ENCODE measurements around the gene QTRT2. TPM values are rescaled to one million over a fixed set of nuclear protein-coding genes. Genes with fewer than 3 reads are reported as not detected.

The QTRT2 gene
- total RNA-seq = 10 to 100 TPM; 10.8 to 19.4 (median 11.8) TPM

DNA sequence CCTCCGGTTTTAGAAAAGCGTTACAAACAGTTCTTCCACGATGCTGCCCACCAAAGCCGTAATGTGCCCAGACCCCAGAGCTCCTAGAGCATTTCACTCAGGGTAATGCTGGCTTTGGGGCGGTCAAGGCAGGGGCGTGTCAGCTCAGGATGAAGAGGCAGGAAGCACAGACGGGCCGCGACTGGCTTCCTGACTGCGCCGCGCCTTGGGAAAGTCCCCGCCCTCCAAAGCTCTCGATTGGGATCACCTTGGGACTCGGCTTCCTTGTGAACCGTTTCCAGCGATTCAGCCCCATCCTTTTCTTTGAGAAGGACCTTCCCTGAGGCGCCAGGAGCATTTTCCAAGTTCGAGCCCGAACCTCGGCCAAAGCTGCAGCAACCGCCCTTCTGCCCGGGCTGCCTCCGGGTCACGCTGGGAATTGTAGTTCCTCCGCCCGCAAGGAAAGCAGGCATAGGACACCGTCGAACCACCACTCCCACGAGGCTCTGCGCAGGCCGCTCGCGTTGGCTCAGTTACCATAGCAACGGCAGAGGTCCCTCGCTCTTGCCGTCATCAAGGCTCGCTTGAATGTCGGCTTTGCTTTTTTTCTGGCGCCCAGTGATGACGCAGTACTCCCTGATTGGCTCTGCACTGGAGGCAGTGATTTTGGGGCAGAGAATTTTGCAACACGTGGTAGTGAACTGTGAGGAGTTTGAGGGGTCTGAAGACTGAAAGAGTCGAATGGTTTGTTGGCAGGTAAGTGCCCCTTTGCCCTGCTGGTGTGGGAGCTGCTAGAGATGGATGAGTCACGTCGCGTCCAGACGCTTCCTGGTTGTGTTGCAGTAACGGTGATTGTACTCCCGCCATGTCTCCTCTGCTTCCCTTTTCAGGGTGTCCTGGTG lies at the start of gene QTRT2, which contains the start of gene CCDC191:
Gene QTRT2, plus strand, starts transcription at position 608 of the 881 bp plus-strand sequence. CDS start 8,521 bp downstream, outside the sequence.
Gene CCDC191, minus strand, starts transcription at position 397 of the 881 bp plus-strand sequence. Its CDS starts 60 bp downstream, at position 337.
- H3K4me3 ChIP-seq (ENCODE audit: low read depth, poor library complexity, severe bottlenecking) = peak within 1 kb of the TSS; percentile 69
- WGBS, 2 donors = 0 to 1% methylated on average over 43 to 49 of the region's 49 CpGs
- intact Hi-C loops (cut with DNase I; ENCODE audit: low total_unique reads) = no loop called here
- DNase-seq (ENCODE audit: low spot score in 2 of 2) = peak; percentile 100
- TF ChIP-seq POLR2A (IDR thresholded peaks at IDR 0.05) = no peak
- TF ChIP-seq, protein P1, sequence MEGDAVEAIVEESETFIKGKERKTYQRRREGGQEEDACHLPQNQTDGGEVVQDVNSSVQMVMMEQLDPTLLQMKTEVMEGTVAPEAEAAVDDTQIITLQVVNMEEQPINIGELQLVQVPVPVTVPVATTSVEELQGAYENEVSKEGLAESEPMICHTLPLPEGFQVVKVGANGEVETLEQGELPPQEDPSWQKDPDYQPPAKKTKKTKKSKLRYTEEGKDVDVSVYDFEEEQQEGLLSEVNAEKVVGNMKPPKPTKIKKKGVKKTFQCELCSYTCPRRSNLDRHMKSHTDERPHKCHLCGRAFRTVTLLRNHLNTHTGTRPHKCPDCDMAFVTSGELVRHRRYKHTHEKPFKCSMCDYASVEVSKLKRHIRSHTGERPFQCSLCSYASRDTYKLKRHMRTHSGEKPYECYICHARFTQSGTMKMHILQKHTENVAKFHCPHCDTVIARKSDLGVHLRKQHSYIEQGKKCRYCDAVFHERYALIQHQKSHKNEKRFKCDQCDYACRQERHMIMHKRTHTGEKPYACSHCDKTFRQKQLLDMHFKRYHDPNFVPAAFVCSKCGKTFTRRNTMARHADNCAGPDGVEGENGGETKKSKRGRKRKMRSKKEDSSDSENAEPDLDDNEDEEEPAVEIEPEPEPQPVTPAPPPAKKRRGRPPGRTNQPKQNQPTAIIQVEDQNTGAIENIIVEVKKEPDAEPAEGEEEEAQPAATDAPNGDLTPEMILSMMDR (IDR thresholded peaks at IDR 0.05) = no peak

DNA sequence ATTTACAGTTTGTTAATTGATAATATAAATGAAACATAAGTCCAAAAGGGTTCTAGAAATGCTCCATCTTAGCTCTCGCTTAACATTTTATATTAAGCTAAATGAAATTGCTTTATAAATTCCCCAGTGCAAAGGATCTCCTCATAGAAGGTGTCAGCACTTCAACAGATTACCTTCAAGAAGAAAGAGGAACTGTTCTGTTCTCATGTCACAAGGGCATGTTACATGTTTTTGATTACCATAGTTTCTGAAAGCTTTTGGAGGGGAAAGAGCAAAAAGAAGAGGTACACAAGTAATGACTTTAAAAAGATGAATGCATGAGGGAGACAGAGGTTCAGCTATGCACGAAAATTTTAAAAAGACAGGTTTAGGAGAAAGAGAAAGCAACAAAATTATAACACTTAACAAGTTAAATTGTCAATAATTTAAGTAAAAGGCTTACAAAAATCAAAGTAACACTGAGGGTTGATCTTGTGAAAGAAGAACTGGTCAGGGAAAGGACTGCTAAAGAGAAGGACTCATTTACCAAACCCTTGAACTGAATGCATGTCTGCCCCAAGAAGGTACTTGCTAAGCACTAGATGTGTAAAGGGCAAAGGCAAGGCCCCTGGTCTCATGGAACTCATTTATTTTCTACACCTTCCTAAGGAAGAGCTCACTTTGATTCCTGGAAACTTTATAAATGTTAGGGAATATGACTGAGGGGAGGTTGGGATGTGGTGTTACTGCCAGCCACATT lies 45.3 kb upstream of the QTRT2 start:
- no peak overlapping the region for H3K4me3 ChIP-seq (ENCODE audit: low read depth, poor library complexity, severe bottlenecking)
- DNase-seq (ENCODE audit: low spot score in 2 of 2) = no peak
- 85 to 93% methylated on average over 2 of the region's 2 CpGs for WGBS, 2 donors
- TF ChIP-seq, protein P1 (IDR thresholded peaks at IDR 0.05) = no peak
- no peak for TF ChIP-seq POLR2A (IDR thresholded peaks at IDR 0.05)
- intact Hi-C loops (cut with DNase I; ENCODE audit: low total_unique reads) = no loop called here

DNA sequence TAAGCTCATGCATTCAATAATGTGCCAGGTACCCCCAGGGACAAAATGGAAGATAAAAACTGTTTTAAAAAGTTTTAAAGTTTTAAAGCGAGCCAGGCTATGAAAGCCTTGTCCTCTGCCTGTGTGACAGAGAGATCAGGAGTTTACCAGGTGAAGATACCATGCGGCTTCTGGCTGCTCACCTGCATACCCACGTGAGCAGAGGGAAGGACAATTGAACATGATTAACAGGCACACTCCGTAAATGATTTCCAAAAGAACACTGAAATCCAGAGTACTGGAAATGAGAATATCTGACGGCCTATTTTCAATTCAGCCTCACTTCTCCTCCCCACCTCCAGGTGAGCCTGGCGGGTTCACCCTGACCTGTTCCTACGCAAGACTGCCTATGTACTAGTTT lies 42.3 kb upstream of the QTRT2 start:
- no peak overlapping the region for H3K4me3 ChIP-seq (ENCODE audit: low read depth, poor library complexity, severe bottlenecking)
- intact Hi-C loops (cut with DNase I; ENCODE audit: low total_unique reads) = no loop called here
- no peak for TF ChIP-seq POLR2A (IDR thresholded peaks at IDR 0.05)
- TF ChIP-seq, protein P1 (IDR thresholded peaks at IDR 0.05) = no peak
- no peak for DNase-seq (ENCODE audit: low spot score in 2 of 2)
- 69 to 76% methylated on average over 7 of the region's 7 CpGs for WGBS, 2 donors

DNA sequence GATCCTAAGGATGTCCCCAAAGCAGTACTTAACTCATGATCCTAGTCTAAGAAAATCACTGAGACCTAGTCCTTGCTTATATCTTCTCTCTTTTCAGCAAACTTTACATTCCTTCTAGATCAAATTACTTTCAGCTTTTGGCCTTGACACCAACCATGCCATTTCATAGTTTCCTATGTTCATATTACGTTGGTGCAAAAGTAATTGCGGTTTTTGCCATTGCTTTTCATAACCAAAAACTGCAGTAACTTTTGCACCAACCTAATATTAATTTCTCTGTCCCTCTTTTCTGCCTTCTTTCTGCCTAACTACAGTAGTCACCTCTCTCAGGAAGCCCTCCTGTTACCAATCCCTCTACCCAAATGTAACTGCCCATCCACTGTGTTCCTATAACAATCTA lies 37.1 kb upstream of the QTRT2 start:
- intact Hi-C loops (cut with DNase I; ENCODE audit: low total_unique reads) = no loop called here
- no peak for DNase-seq (ENCODE audit: low spot score in 2 of 2)
- H3K4me3 ChIP-seq (ENCODE audit: low read depth, poor library complexity, severe bottlenecking) = no peak overlapping the region
- WGBS, 2 donors = 93 to 95% methylated on average over 2 of the region's 2 CpGs
- TF ChIP-seq, protein P1 (IDR thresholded peaks at IDR 0.05) = no peak
- TF ChIP-seq POLR2A (IDR thresholded peaks at IDR 0.05) = no peak

GRCh38 chr3:114020907-114021306 lies 35.6 kb upstream of the QTRT2 start:
- no peak overlapping the region for H3K4me3 ChIP-seq (ENCODE audit: low read depth, poor library complexity, severe bottlenecking)
- no peak for DNase-seq (ENCODE audit: low spot score in 2 of 2)
- intact Hi-C loops (cut with DNase I; ENCODE audit: low total_unique reads) = no loop called here
- TF ChIP-seq POLR2A (IDR thresholded peaks at IDR 0.05) = no peak
- TF ChIP-seq, protein P1 (IDR thresholded peaks at IDR 0.05) = no peak
- WGBS, 2 donors = 93 to 94% methylated on average over 2 of the region's 2 CpGs

Measured in lower leg skin (tissue), 4 donors.